Skin of body (tissue), 2 donors: ENCODE measurements around the gene ANKS1B. TPM values are rescaled to one million over a fixed set of nuclear protein-coding genes. Genes with fewer than 3 reads are reported as not detected.
A peak's percentile ranks its signal among the peaks of the same experiment; 100 is the strongest.
"Not testable (repeated sequence)": the region's sequence is repeated elsewhere in the genome, so short reads cannot be mapped to it uniquely, and the experiment has no call there.

Source experiments
- DNase-seq: peaks from one replicate; lab custom pipeline; 2025; lab: John Stamatoyannopoulos, UW
- total RNA-seq: library from RNA; depleted of rRNA; stranded (reverse); fragments of >200 nt; gene quantifications from one replicate; pipeline ENCODE4 v1.2.3, GENCODE V29; 2014

The ANKS1B gene
- total RNA-seq, 1 donor from 2014 or later = 10.7 TPM

- no peak for DNase-seq
These were observed 1198.1 kb downstream of the ANKS1B start for GRCh38 chr12:98786653-98787052.

GRCh38 chr12:98783420-98783819 is 1201.3 kb downstream of the ANKS1B start:
- no peak for DNase-seq

- DNase-seq = no peak
These were observed 1204.5 kb downstream of the ANKS1B start for GRCh38 chr12:98780261-98780660.

GRCh38 chr12:98772818-98773217 is 1211.9 kb downstream of the ANKS1B start:
- no peak for DNase-seq

GRCh38 chr12:98771811-98772752 is 1212.7 kb downstream of the ANKS1B start:
- DNase-seq = no peak

- no peak for DNase-seq
These were observed 1214.5 kb downstream of the ANKS1B start for GRCh38 chr12:98770230-98770629.

- no peak for DNase-seq
These were observed 1215.7 kb downstream of the ANKS1B start for GRCh38 chr12:98769068-98769467.

GRCh38 chr12:98767248-98767647 is 1217.5 kb downstream of the ANKS1B start:
- DNase-seq = no peak

GRCh38 chr12:98763656-98764055 is 1221.1 kb downstream of the ANKS1B start:
- no peak for DNase-seq

GRCh38 chr12:98758331-98758730 is 1226.4 kb downstream of the ANKS1B start:
- DNase-seq = no peak

GRCh38 chr12:98757455-98757854 is 1227.3 kb downstream of the ANKS1B start:
- no peak for DNase-seq

- not testable (repeated sequence) for DNase-seq
These were observed 1228.9 kb downstream of the ANKS1B start for GRCh38 chr12:98755855-98756254.

GRCh38 chr12:98754095-98754494 is 1230.6 kb downstream of the ANKS1B start:
- DNase-seq = no peak

- no peak for DNase-seq
These were observed 1232.0 kb downstream of the ANKS1B start for GRCh38 chr12:98752726-98753125.

- no peak for DNase-seq
These were observed 1233.1 kb downstream of the ANKS1B start for GRCh38 chr12:98751580-98752115.

- no peak for DNase-seq
These were observed 1234.2 kb downstream of the ANKS1B start for GRCh38 chr12:98750511-98750910.

GRCh38 chr12:98748463-98748862 is 1236.3 kb downstream of the ANKS1B start:
- DNase-seq = no peak

- DNase-seq = no peak
These were observed 1239.0 kb downstream of the ANKS1B start for GRCh38 chr12:98745578-98746391.

- no peak for DNase-seq
These were observed 1240.1 kb downstream of the ANKS1B start for GRCh38 chr12:98744680-98745079.

GRCh38 chr12:98743362-98743953 is 1241.3 kb downstream of the ANKS1B start:
- no peak for DNase-seq

GRCh38 chr12:98741556-98742265 is 1243.0 kb downstream of the ANKS1B start:
- peak; percentile 42 for DNase-seq
